ENCODE results near the gene HCN1. TPM values are rescaled to one million over a fixed set of nuclear protein-coding genes. Genes with fewer than 3 reads are reported as not detected.

HCN1 gene
- polyA plus RNA-seq, 2 of the 4 experiments (the other 2 are of a cell fraction) = not detected

- ATAC-seq = no peak
- no peak for FAIRE-seq
- ChIA-PET CTCF (no interaction called here), POLR2A (no interaction called here)
- Histone ChIP-seq H3K4me3 (no peak overlapping the region), H3K27ac (no peak overlapping the region), H3K9me3 (no peaks in the 10 kb centered on the region), H3K4me1 (no peaks in the 10 kb centered on the region), H3K4me2 (no peak overlapping the region)
- TF ChIP-seq NFE2L2 (conservative IDR thresholded peaks at IDR 0.05; ENCODE audit: low read length) (no peak), EHMT2 (IDR thresholded peaks at IDR 0.05; ENCODE audit: low read depth) (no peak), RAD21 (conservative IDR thresholded peaks at IDR 0.05 in 1 of 2, IDR thresholded peaks at IDR 0.05 in 1 of 2) (no peak), HOXA7 (CRISPR knock-in tag; IDR thresholded peaks at IDR 0.05) (no peak), MYC (IDR thresholded peaks at IDR 0.05; ENCODE audit: borderline replicate concordance, low read length) (no peak), HES2 (IDR thresholded peaks at IDR 0.05) (no peak), MAX (IDR thresholded peaks at IDR 0.05) (no peak), CHD2 (IDR thresholded peaks at IDR 0.05; ENCODE audit: low read length, partially characterized antibody) (no peak), JUNB (IDR thresholded peaks at IDR 0.05) (no peak), TFCP2L1 (CRISPR knock-in tag; IDR thresholded peaks at IDR 0.05) (no peak), NPAS2 (CRISPR knock-in tag; IDR thresholded peaks at IDR 0.05; ENCODE audit: borderline replicate concordance) (no peak), SMC3 (IDR thresholded peaks at IDR 0.05) (no peak), POLR2AphosphoS2 (conservative IDR thresholded peaks at IDR 0.05; ENCODE audit: low read length) (no peak), KDM5A (IDR thresholded peaks at IDR 0.05) (no peak)
- no peak for DNase-seq (ENCODE audit: low read depth in 1 of 2, low spot score in 1 of 2)
These were observed 53.8 kb downstream of the HCN1 start for GRCh38 chr5:45642370-45642769.

GRCh38 chr5:45639040-45639439, 57.1 kb downstream of the HCN1 start:
- ChIA-PET POLR2A (no interaction called here), CTCF (no interaction called here)
- Histone ChIP-seq H3K4me3 (no peak overlapping the region), H3K9me3 (no peaks in the 10 kb centered on the region; the same call in 2 of the 3 replicates), H3K4me2 (no peak overlapping the region), H3K27ac (no peak overlapping the region), H3K4me1 (no peaks in the 10 kb centered on the region)
- DNase-seq (ENCODE audit: low read depth in 1 of 2, low spot score in 1 of 2) (no peak), ATAC-seq (no peak), FAIRE-seq (no peak)
- WGBS (ENCODE audit: missing lambda C conversion rate) = under 1% methylated on average over 2 of the region's 2 CpGs
- no peak for TF ChIP-seq ESRRA (IDR thresholded peaks at IDR 0.05; ENCODE audit: borderline replicate concordance, low read length)
- TF ChIP-seq ZNF302 (CRISPR knock-in tag; IDR thresholded peaks at IDR 0.05) = no peak
- TF ChIP-seq ZC3H11A (IDR thresholded peaks at IDR 0.05) = no peak
- TF ChIP-seq HMGXB4 (CRISPR knock-in tag; IDR thresholded peaks at IDR 0.05; ENCODE audit: borderline replicate concordance) = no peak
- no peak for TF ChIP-seq NPAS2 (CRISPR knock-in tag; IDR thresholded peaks at IDR 0.05; ENCODE audit: borderline replicate concordance)
- no peak for TF ChIP-seq NFE2L2 (conservative IDR thresholded peaks at IDR 0.05; ENCODE audit: low read length)
- no peak for TF ChIP-seq CTCF (IDR thresholded peaks at IDR 0.05)
- TF ChIP-seq TP53 (CRISPR knock-in tag; IDR thresholded peaks at IDR 0.05) = no peak
- TF ChIP-seq ATOH8 (CRISPR knock-in tag; IDR thresholded peaks at IDR 0.05; ENCODE audit: low read depth) = no peak
- no peak for TF ChIP-seq HEYL (CRISPR knock-in tag; IDR thresholded peaks at IDR 0.05)
- no peak for TF ChIP-seq RAD21 (conservative IDR thresholded peaks at IDR 0.05 in 1 of 2, IDR thresholded peaks at IDR 0.05 in 1 of 2)

All from A549 (cell line).